WTC11 (cell line): ENCODE results near the gene SPATA25.

Source experiments
- ATF2 ChIP-seq: sonication (generic); formaldehyde crosslinking; IDR thresholded peaks from 2 replicates; pipeline ENCODE4 v1.8.1; 2022; ENCODE audit warnings: low read depth, missing genetic modification reagents, borderline replicate concordance
- CTCF ChIP-seq: fragments of 200-600 bp; IDR thresholded peaks from 2 replicates; pipeline ENCODE4 v1.8.0; 2022; ENCODE audit warnings: antibody characterized with exemption
- JUN ChIP-seq: sonication (generic); formaldehyde crosslinking; IDR thresholded peaks from 2 replicates; pipeline ENCODE4 v1.8.0; 2023; ENCODE audit warnings: mild to moderate bottlenecking, missing genetic modification reagents
- KAT7 ChIP-seq: sonication (generic); formaldehyde crosslinking; IDR thresholded peaks from 2 replicates; pipeline ENCODE4 v1.8.1; 2023; ENCODE audit warnings: missing genetic modification reagents, mild to moderate bottlenecking, borderline replicate concordance
- NR1H2 ChIP-seq: sonication (generic); formaldehyde crosslinking; IDR thresholded peaks from 2 replicates; pipeline ENCODE4 v1.9.0; 2021; ENCODE audit warnings: mild to moderate bottlenecking, moderate library complexity, missing genetic modification reagents
- SP1 ChIP-seq: sonication (generic); formaldehyde crosslinking; conservative IDR thresholded peaks from 2 replicates; pipeline ENCODE4 v1.8.1; 2022; ENCODE audit warnings: missing genetic modification reagents
- USF2 ChIP-seq: sonication (generic); formaldehyde crosslinking; IDR thresholded peaks from 2 replicates; pipeline ENCODE4 v1.8.1; 2023; ENCODE audit warnings: mild to moderate bottlenecking, missing genetic modification reagents, moderate library complexity
- ZNF232 ChIP-seq: sonication (generic); formaldehyde crosslinking; IDR thresholded peaks from 2 replicates; pipeline ENCODE4 v1.8.0; 2022; ENCODE audit warnings: mild to moderate bottlenecking, missing genetic modification reagents

- TF ChIP-seq CTCF (no peak), KAT7 (no peak), SP1 (CRISPR knock-in tag) (peak; percentile 72), JUN (CRISPR knock-in tag) (no peak), NR1H2 (CRISPR knock-in tag) (no peak), ZNF232 (CRISPR knock-in tag) (no peak; the same call in 1 of the 2 replicates), USF2 (CRISPR knock-in tag) (peak; percentile 89), ATF2 (CRISPR knock-in tag) (no peak)
Measured at GRCh38 chr20:45911486-45912343, 24.3 kb upstream of the SPATA25 start, which contains the start of gene PLTP.
